GM19328 (cell line): ENCODE measurements around the gene LPAR3.
"Not testable (repeated sequence)": the region's sequence is repeated elsewhere in the genome, so short reads cannot be mapped to it uniquely, and the experiment has no call there.

Source experiments
- ATAC-seq: cut with Tn5 transposase; IDR thresholded peaks from one replicate; pipeline ENCODE4 v1.9.1; 2021; ENCODE audit warnings: mild to moderate bottlenecking, moderate library complexity; ENCODE audit not compliant: unreplicated experiment

LPAR3 gene

GRCh38 chr1:84892705-84893618, at the start of gene LPAR3:
Gene LPAR3 (minus strand): TSS chr1:84893206. CDS start chr1:84866120, 27,086 bp downstream.
- no peak for ATAC-seq

- ATAC-seq = no peak
Observed at GRCh38 chr1:84941843-84942242, 48.8 kb upstream of the LPAR3 start.

- ATAC-seq = no peak
Observed at GRCh38 chr1:84940481-84940880, 47.5 kb upstream of the LPAR3 start.

- ATAC-seq = no peak
Observed at GRCh38 chr1:84939761-84940160, 46.8 kb upstream of the LPAR3 start.

- no peak for ATAC-seq
Observed at GRCh38 chr1:84939151-84939550, 46.1 kb upstream of the LPAR3 start.

- ATAC-seq = no peak
Observed at GRCh38 chr1:84936116-84936810, 43.3 kb upstream of the LPAR3 start.

GRCh38 chr1:84933011-84933611, 40.1 kb upstream of the LPAR3 start:
- no peak for ATAC-seq

GRCh38 chr1:84930831-84931230, 37.8 kb upstream of the LPAR3 start:
- ATAC-seq = no peak

GRCh38 chr1:84930329-84930728, 37.3 kb upstream of the LPAR3 start:
- ATAC-seq = no peak

GRCh38 chr1:84929581-84929980, 36.6 kb upstream of the LPAR3 start:
- no peak for ATAC-seq

GRCh38 chr1:84928979-84929378, 36.0 kb upstream of the LPAR3 start:
- no peak for ATAC-seq

GRCh38 chr1:84923317-84923716, 30.3 kb upstream of the LPAR3 start:
- no peak for ATAC-seq

GRCh38 chr1:84920159-84920558, 27.2 kb upstream of the LPAR3 start:
- no peak for ATAC-seq

- ATAC-seq = no peak
Observed at GRCh38 chr1:84919461-84919970, 26.5 kb upstream of the LPAR3 start.

GRCh38 chr1:84918726-84919336, 25.8 kb upstream of the LPAR3 start:
- ATAC-seq = no peak

- ATAC-seq = no peak
Observed at GRCh38 chr1:84916897-84917296, 23.9 kb upstream of the LPAR3 start.

- no peak for ATAC-seq
Observed at GRCh38 chr1:84913555-84913892, 20.5 kb upstream of the LPAR3 start.

- no peak for ATAC-seq
Observed at GRCh38 chr1:84912726-84913554, 19.9 kb upstream of the LPAR3 start.

GRCh38 chr1:84908746-84909464, 15.9 kb upstream of the LPAR3 start:
- not testable (repeated sequence) for ATAC-seq
